Astrocyte (in vitro differentiated cells and primary cell): ENCODE measurements around the gene OR5K2. TPM values are rescaled to one million over a fixed set of nuclear protein-coding genes. Genes with fewer than 3 reads are reported as not detected.
A peak's percentile ranks its signal among the peaks of the same experiment; 100 is the strongest.

Experiments used
- DNase-seq: peaks from one replicate; pipeline ENCODE4 v3.0.0-alpha.2; 2010; ENCODE audit warnings: low read depth
- FAIRE-seq: peaks from 2 replicates; lab custom pipeline; 2011; peaks lifted over from hg19 to GRCh38; lab: Jason Lieb, UNC
- H2AFZ ChIP-seq: 2 replicates; pipeline ENCODE4 v1.6.0; 2012; ENCODE audit warnings: low read depth, low read length, inconsistent platforms
- H3K27ac ChIP-seq: 2 replicates; pipeline ENCODE4 v1.5.1; 2011; ENCODE audit warnings: low read depth, low read length, inconsistent platforms
- H3K27me3 ChIP-seq: 2 replicates; pipeline ENCODE4 v1.6.0; 2011; ENCODE audit warnings: low read length, inconsistent platforms; ENCODE audit not compliant: insufficient read depth
- H3K36me3 ChIP-seq: 2 replicates; pipeline ENCODE4 v1.5.1; 2011; ENCODE audit warnings: low read length, inconsistent platforms; ENCODE audit not compliant: insufficient read depth
- H3K4me1 ChIP-seq: 2 replicates; pipeline ENCODE4 v1.5.1; 2011; ENCODE audit warnings: low read length, inconsistent platforms; ENCODE audit not compliant: insufficient read depth
- H3K4me2 ChIP-seq: 2 replicates; pipeline ENCODE4 v1.6.0; 2012; ENCODE audit warnings: low read length, inconsistent platforms
- H3K4me3 ChIP-seq: 2 replicates; pipeline ENCODE4 v1.5.1; 2011; ENCODE audit warnings: low read depth, mild to moderate bottlenecking, low read length, inconsistent platforms; ENCODE audit not compliant: insufficient read depth
- H3K79me2 ChIP-seq: 2 replicates; pipeline ENCODE4 v1.6.0; 2012; ENCODE audit warnings: mild to moderate bottlenecking, low read length, inconsistent platforms; ENCODE audit not compliant: insufficient read depth
- H3K9ac ChIP-seq: 2 replicates; pipeline ENCODE4 v1.6.0; 2012; ENCODE audit warnings: mild to moderate bottlenecking, low read length, inconsistent platforms
- H3K9me3 ChIP-seq: 2 replicates; pipeline ENCODE4 v1.5.1; 2012; ENCODE audit warnings: low read depth, mild to moderate bottlenecking, low read length, inconsistent platforms; ENCODE audit not compliant: insufficient read depth
- H4K20me1 ChIP-seq: 2 replicates; pipeline ENCODE4 v1.6.0; 2012; ENCODE audit warnings: low read length, inconsistent platforms; ENCODE audit not compliant: insufficient read depth
- H3K27ac Mint-ChIP-seq: one replicate; pipeline ENCODE4 v1.8.0; 2021; ENCODE audit warnings: mild to moderate bottlenecking, mixed read lengths; ENCODE audit not compliant: unreplicated experiment
- H3K27me3 Mint-ChIP-seq: one replicate; pipeline ENCODE4 v1.8.0; 2021; ENCODE audit warnings: low read depth, mixed read lengths; ENCODE audit not compliant: unreplicated experiment
- H3K36me3 Mint-ChIP-seq: one replicate; pipeline ENCODE4 v1.8.0; 2021; ENCODE audit warnings: low read depth, mixed read lengths; ENCODE audit not compliant: unreplicated experiment
- H3K4me1 Mint-ChIP-seq: one replicate; pipeline ENCODE4 v1.8.0; 2021; ENCODE audit warnings: low read depth, mixed read lengths; ENCODE audit not compliant: unreplicated experiment
- H3K4me3 Mint-ChIP-seq: one replicate; pipeline ENCODE4 v1.8.0; 2021; ENCODE audit warnings: mild to moderate bottlenecking, moderate library complexity, mixed read lengths; ENCODE audit not compliant: unreplicated experiment
- H3K9me3 Mint-ChIP-seq: one replicate; pipeline ENCODE4 v1.8.0; 2021; ENCODE audit warnings: mild to moderate bottlenecking, mixed read lengths; ENCODE audit not compliant: unreplicated experiment
- CTCF ChIP-seq: IDR thresholded peaks from 2 replicates; pipeline ENCODE4 v1.5.1; 2011; ENCODE audit warnings: low read depth, mild to moderate bottlenecking, inconsistent platforms, low read length, moderate library complexity; ENCODE audit not compliant: insufficient read depth
- EZH2 ChIP-seq: IDR thresholded peaks from 2 replicates; pipeline ENCODE4 v1.6.1; 2012; ENCODE audit warnings: mild to moderate bottlenecking, low read length, inconsistent platforms; ENCODE audit not compliant: insufficient read depth
- total RNA-seq: library from RNA; stranded (reverse); gene quantifications from 2 replicates; pipeline ENCODE4 v1.2.1, GENCODE V29; 2021

The OR5K2 gene
- total RNA-seq, 1 donor from 2014 or later, result not detected

- no peak for DNase-seq
- Mint-ChIP-seq H3K27me3 (no peaks in the 10 kb centered on the region), H3K9me3 (no peaks in the 10 kb centered on the region), H3K27ac (no peak overlapping the region), H3K4me1 (no peaks in the 10 kb centered on the region), H3K4me3 (no peak overlapping the region), H3K36me3 (no peaks in the 10 kb centered on the region)
- H3K27ac ChIP-seq, result no peak overlapping the region
- H3K4me1 ChIP-seq, result no peaks in the 10 kb centered on the region
- no peaks in the 10 kb centered on the region for H4K20me1 ChIP-seq
- no peaks in the 10 kb centered on the region for H3K27me3 ChIP-seq
- H3K9me3 ChIP-seq, result no peaks in the 10 kb centered on the region
- H3K36me3 ChIP-seq, result no peaks in the 10 kb centered on the region
- H3K79me2 ChIP-seq, result no peaks in the 10 kb centered on the region
- no peak overlapping the region for H3K9ac ChIP-seq
- TF ChIP-seq EZH2 (no peak), CTCF (no peak)
- no peak for FAIRE-seq
- H3K4me3 ChIP-seq, result no peak overlapping the region
- no peak overlapping the region for H2AFZ ChIP-seq
- no peak overlapping the region for H3K4me2 ChIP-seq
These were observed 3.8 kb downstream of the OR5K2 start for GRCh38 chr3:98501270-98501669.

- H3K4me2 ChIP-seq, result no peak overlapping the region
- Mint-ChIP-seq H3K9me3 (no peaks in the 10 kb centered on the region), H3K36me3 (no peaks in the 10 kb centered on the region), H3K27ac (no peak overlapping the region), H3K27me3 (no peaks in the 10 kb centered on the region), H3K4me3 (no peak overlapping the region), H3K4me1 (no peaks in the 10 kb centered on the region)
- no peak for TF ChIP-seq CTCF
- TF ChIP-seq EZH2, result no peak
- no peaks in the 10 kb centered on the region for H3K27me3 ChIP-seq
- H3K36me3 ChIP-seq, result no peaks in the 10 kb centered on the region
- no peak for FAIRE-seq
- H3K9ac ChIP-seq, result no peak overlapping the region
- no peaks in the 10 kb centered on the region for H3K4me1 ChIP-seq
- no peak overlapping the region for H3K4me3 ChIP-seq
- H2AFZ ChIP-seq, result no peak overlapping the region
- H3K79me2 ChIP-seq, result no peaks in the 10 kb centered on the region
- H4K20me1 ChIP-seq, result no peaks in the 10 kb centered on the region
- no peaks in the 10 kb centered on the region for H3K9me3 ChIP-seq
- no peak overlapping the region for H3K27ac ChIP-seq
- DNase-seq, result no peak
These were observed 4.5 kb downstream of the OR5K2 start for GRCh38 chr3:98501863-98502576.

- Mint-ChIP-seq H3K4me1 (no peaks in the 10 kb centered on the region), H3K4me3 (no peak overlapping the region), H3K27ac (no peak overlapping the region), H3K36me3 (peaks cover 1% of the 10 kb centered on the region), H3K27me3 (no peaks in the 10 kb centered on the region), H3K9me3 (no peaks in the 10 kb centered on the region)
- FAIRE-seq, result no peak
- DNase-seq, result peak; percentile 22
- Histone ChIP-seq H3K27me3 (no peaks in the 10 kb centered on the region), H3K4me1 (no peaks in the 10 kb centered on the region), H3K9me3 (no peaks in the 10 kb centered on the region), H3K4me3 (no peak overlapping the region), H3K4me2 (no peak overlapping the region), H4K20me1 (no peaks in the 10 kb centered on the region), H3K9ac (no peak overlapping the region), H2AFZ (no peak overlapping the region), H3K36me3 (no peaks in the 10 kb centered on the region), H3K79me2 (no peaks in the 10 kb centered on the region), H3K27ac (no peak overlapping the region)
- TF ChIP-seq CTCF (no peak), EZH2 (no peak)
These were observed 7.1 kb downstream of the OR5K2 start for GRCh38 chr3:98504539-98504938.
